ENCODE data around the gene CSTPP1.

- TF ChIP-seq CTCF (IDR thresholded peaks at IDR 0.05; ENCODE audit: borderline replicate concordance, extremely low read depth, low read length, poor library complexity, severe bottlenecking) = no peak
- no peak for TF ChIP-seq EZH2 (IDR thresholded peaks at IDR 0.05; ENCODE audit: borderline replicate concordance, low read depth, low read length, severe bottlenecking)
Observed at GRCh38 chr11:47056261-47056915, 119.8 kb downstream of the CSTPP1 start.

Data from DND-41 (cell line).